ENCODE results near the gene UBE2J2. TPM values are rescaled to one million over a fixed set of nuclear protein-coding genes. Genes with fewer than 3 reads are reported as not detected.

Gene UBE2J2
- total and polyA plus RNA-seq, 2 of the 8 experiments (the other 6 are each of a cell fraction or from before 2014, with no cell fraction given), result 33.6 to 67.9 TPM

DNA sequence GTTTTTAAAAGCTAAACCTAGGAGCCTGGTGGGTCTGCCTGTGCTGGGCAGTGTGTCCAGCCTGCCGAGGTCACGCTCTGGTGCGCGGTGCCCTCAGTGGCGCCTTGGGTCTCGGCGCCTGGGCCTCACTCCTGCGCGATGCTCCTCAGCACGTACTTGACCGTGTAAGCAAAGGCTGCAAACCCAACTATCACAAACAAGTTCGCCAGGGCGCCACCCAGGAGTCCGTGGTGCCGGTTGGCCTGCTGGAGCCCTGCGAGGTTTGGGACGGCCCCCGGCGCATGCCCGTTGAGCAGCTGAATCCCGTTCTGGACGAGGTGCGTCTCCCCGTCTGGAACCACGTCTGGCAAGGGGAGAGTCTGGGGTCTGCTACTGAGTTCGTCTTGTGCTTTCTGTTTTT is 18.6 kb downstream of the UBE2J2 start:
- H2AK5ac ChIP-seq (ENCODE audit: low read depth, low read length), result no peak overlapping the region
- no peak overlapping the region for H4K91ac ChIP-seq (replicated peaks; ENCODE audit: insufficient read length, low read length)
- no peak overlapping the region for H3K4ac ChIP-seq (replicated peaks; ENCODE audit: insufficient read length, low read depth, low read length)
- H3K23ac ChIP-seq (ENCODE audit: insufficient read length), result no peak overlapping the region
- H3K56ac ChIP-seq (replicated peaks; ENCODE audit: insufficient read length, low read depth, low read length), result no peak overlapping the region
- DNase-seq (ENCODE audit: low read depth in 1 of 2, low spot score in 2 of 2) (no peak), FAIRE-seq (no peak)
- H2BK120ac ChIP-seq (replicated peaks; ENCODE audit: low read depth, low read length), result no peak overlapping the region
- H3K79me2 ChIP-seq (ENCODE audit: control insufficient read depth in 1 of 2, insufficient read depth in 2 of 2, low read length in 2 of 2), result peaks cover 0 to 5% of the 10 kb centered on the region in 2 experiments; a peak in 1 of 4 replicates
- ChIA-PET POLR2A (ENCODE audit: partially characterized antibody) (no interaction called here), CTCF (ENCODE audit: partially characterized antibody) (interaction anchor here (0.5 to 1.7 kb wide), 8 partner anchors 9 to 133 kb away, joined by 3 to 7 read pairs (median 4); no protein-coding TSS in a partner anchor)
- no peak overlapping the region for H2BK20ac ChIP-seq (ENCODE audit: low read length)
- no peak overlapping the region for H3K9ac ChIP-seq (replicated peaks in 1 of 4; ENCODE audit: extremely low read depth in 1 of 4, low read depth in 3 of 4, low read length in 3 of 4)
- peaks cover 0 to 14% (median 8%) of the 10 kb centered on the region in 4 experiments; a peak in 6 of 7 replicates for H3K4me1 ChIP-seq (replicated peaks in 1 of 4; ENCODE audit: control insufficient read depth in 3 of 4, insufficient read depth in 4 of 4, low read length in 3 of 4)
- no peak overlapping the region for H3K4me2 ChIP-seq (ENCODE audit: insufficient read depth in 1 of 2, low read depth in 2 of 2, low read length in 2 of 2)
- no peak overlapping the region for H4K5ac ChIP-seq (ENCODE audit: insufficient read length, low read depth, low read length)
- H2BK12ac ChIP-seq (ENCODE audit: low read depth, low read length), result no peak overlapping the region
- no peaks in the 10 kb centered on the region for H3K9me3 ChIP-seq (ENCODE audit: insufficient read depth in 2 of 2, low read depth in 1 of 2, low read length in 1 of 2)
- no peak overlapping the region for H3K14ac ChIP-seq (ENCODE audit: insufficient read length)
- H2BK15ac ChIP-seq (ENCODE audit: low read length), result no peak overlapping the region
- no peak overlapping the region for H2AFZ ChIP-seq (ENCODE audit: low read length)
- peaks cover 4 to 20% of the 10 kb centered on the region in 2 experiments for H4K20me1 ChIP-seq (replicated peaks in 1 of 2; ENCODE audit: control insufficient read depth in 1 of 2, insufficient read depth in 2 of 2, low read length in 2 of 2)
- H3K18ac ChIP-seq (ENCODE audit: extremely low read depth, low read length), result no peak overlapping the region
- H3K4me3 ChIP-seq (ENCODE audit: extremely low read depth in 1 of 4, insufficient read depth in 2 of 4, low read depth in 3 of 4, low read length in 4 of 4), result no peak overlapping the region
- H2BK5ac ChIP-seq (ENCODE audit: low read depth, low read length), result 0 out of 2 replicates have a peak overlapping the region, but pooled peaks have one; percentile 24
- WGBS, 2 experiments (ENCODE audit: extremely low coverage in 1 of 2, insufficient coverage in 1 of 2, insufficient read length in 1 of 2, insufficient replicate concordance in 2 of 2, low coverage in 1 of 2, low lambda C conversion rate in 2 of 2, missing lambda C conversion rate in 1 of 2), result 90% methylated on average over 14 of the region's 26 CpGs; no CpG with 5 or more reads in 1 of the 2 experiments
- H3K27me3 ChIP-seq (replicated peaks in 1 of 4; ENCODE audit: control insufficient read depth in 3 of 4, extremely low read depth in 1 of 4, insufficient read depth in 3 of 4, low read length in 3 of 4), result no peaks in the 10 kb centered on the region
- H3K27ac ChIP-seq (ENCODE audit: low read depth, low read length), result no peak overlapping the region
- H3K23me2 ChIP-seq (ENCODE audit: low read depth, low read length), result no peaks in the 10 kb centered on the region
- peaks cover 8% of the 10 kb centered on the region for H3K79me1 ChIP-seq (ENCODE audit: low read depth, low read length)
- H4K8ac ChIP-seq (ENCODE audit: extremely low read depth, insufficient read depth, low read length), result peak overlapping the region; percentile 57; the same call in 1 of the 2 replicates
- no peak for TF ChIP-seq KDM1A (IDR thresholded peaks at IDR 0.05; ENCODE audit: borderline replicate concordance, low read length)
- no peak for TF ChIP-seq RBBP5 (IDR thresholded peaks at IDR 0.05; ENCODE audit: borderline replicate concordance, low read depth, low read length)
- no peak for TF ChIP-seq GTF2F1 (IDR thresholded peaks at IDR 0.05; ENCODE audit: borderline replicate concordance, low read depth, low read length)
- TF ChIP-seq YY1 (IDR thresholded peaks at IDR 0.05; ENCODE audit: low read depth, low read length), result no peak
- TF ChIP-seq NANOG (IDR thresholded peaks at IDR 0.05; ENCODE audit: insufficient read depth, low read depth, low read length, poor library complexity, severe bottlenecking), result no peak
- no peak for TF ChIP-seq ZNF274 (IDR thresholded peaks at IDR 0.05; ENCODE audit: borderline replicate concordance, extremely low read depth, low read length)
- no peak for TF ChIP-seq RFX5 (IDR thresholded peaks at IDR 0.05; ENCODE audit: borderline replicate concordance, low read depth, low read length)
- TF ChIP-seq EZH2 (IDR thresholded peaks at IDR 0.05; ENCODE audit: low read depth, low read length, severe bottlenecking), result no peak
- no peak for TF ChIP-seq SIX5 (IDR thresholded peaks at IDR 0.05; ENCODE audit: low read depth, low read length)
- no peak for TF ChIP-seq TBP (IDR thresholded peaks at IDR 0.05; ENCODE audit: low read depth, low read length)
- TF ChIP-seq, protein P1, sequence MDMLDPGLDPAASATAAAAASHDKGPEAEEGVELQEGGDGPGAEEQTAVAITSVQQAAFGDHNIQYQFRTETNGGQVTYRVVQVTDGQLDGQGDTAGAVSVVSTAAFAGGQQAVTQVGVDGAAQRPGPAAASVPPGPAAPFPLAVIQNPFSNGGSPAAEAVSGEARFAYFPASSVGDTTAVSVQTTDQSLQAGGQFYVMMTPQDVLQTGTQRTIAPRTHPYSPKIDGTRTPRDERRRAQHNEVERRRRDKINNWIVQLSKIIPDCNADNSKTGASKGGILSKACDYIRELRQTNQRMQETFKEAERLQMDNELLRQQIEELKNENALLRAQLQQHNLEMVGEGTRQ (IDR thresholded peaks at IDR 0.05; ENCODE audit: low read length), result no peak
- no peak for TF ChIP-seq JUN (IDR thresholded peaks at IDR 0.05; ENCODE audit: low read depth, low read length)
- peaks cover 0 to 32% (median 17%) of the 10 kb centered on the region in 4 experiments; a peak in 7 of 8 replicates for H3K36me3 ChIP-seq (ENCODE audit: control insufficient read depth in 2 of 4, insufficient read depth in 4 of 4, low read length in 3 of 4)

Data from H1 (cell line).